ES-I3 (cell line): ENCODE data around the gene GTF2F2.

Experiments
- H3K36me3 ChIP-seq: 2 replicates; pipeline ENCODE4 v1.6.1; 2013; ENCODE audit warnings: mild to moderate bottlenecking, low read length, control low read depth, moderate library complexity; ENCODE audit not compliant: insufficient read depth
- H3K4me1 ChIP-seq: 2 replicates; pipeline ENCODE4 v1.6.1; 2013; ENCODE audit warnings: mild to moderate bottlenecking, control low read depth, low read length; ENCODE audit not compliant: insufficient read depth
- H3K9ac ChIP-seq: 2 replicates; pipeline ENCODE4 v1.6.1; 2013; ENCODE audit warnings: low read depth, mild to moderate bottlenecking, low read length, moderate library complexity
- H3K9me3 ChIP-seq: 2 replicates; pipeline ENCODE4 v1.6.1; 2013; ENCODE audit warnings: mild to moderate bottlenecking, low read length, moderate library complexity; ENCODE audit not compliant: control insufficient read depth, insufficient read depth

Gene GTF2F2

DNA sequence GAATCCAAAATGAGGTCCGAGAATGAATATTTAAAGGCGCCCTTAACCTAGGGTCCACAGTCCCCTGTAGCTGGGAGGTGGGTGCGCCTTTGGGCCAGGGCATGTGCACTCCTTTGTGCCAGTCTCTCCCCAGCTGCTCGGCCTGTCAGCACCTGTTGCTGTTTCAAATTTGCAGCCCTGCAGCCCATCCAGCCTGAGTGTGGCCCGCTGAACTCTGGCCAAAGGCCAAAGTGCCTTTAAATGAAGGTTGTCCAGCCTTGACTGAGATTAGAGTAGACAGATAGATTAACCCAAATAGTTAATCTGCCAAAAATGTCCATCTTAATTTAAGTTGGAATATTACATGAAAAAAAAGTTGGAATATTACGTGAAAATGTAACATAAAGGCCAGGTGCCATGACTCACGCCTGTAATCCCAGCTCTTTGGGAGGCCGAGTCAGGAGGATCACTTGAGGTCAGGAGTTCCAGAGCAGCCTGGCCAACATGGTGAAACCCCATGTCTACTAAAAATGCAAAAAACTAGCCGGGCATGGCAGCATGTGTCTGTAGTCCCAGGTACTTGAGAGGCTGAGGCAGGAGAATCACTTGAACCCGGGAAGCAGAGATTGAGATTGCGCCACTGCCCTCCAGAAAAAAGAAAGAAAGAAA is 195.3 kb downstream of the GTF2F2 start:
- no peaks in the 10 kb centered on the region for H3K9me3 ChIP-seq
- no peaks in the 10 kb centered on the region for H3K36me3 ChIP-seq
- H3K4me1 ChIP-seq = peaks cover 2% of the 10 kb centered on the region
- H3K9ac ChIP-seq = no peak overlapping the region

DNA sequence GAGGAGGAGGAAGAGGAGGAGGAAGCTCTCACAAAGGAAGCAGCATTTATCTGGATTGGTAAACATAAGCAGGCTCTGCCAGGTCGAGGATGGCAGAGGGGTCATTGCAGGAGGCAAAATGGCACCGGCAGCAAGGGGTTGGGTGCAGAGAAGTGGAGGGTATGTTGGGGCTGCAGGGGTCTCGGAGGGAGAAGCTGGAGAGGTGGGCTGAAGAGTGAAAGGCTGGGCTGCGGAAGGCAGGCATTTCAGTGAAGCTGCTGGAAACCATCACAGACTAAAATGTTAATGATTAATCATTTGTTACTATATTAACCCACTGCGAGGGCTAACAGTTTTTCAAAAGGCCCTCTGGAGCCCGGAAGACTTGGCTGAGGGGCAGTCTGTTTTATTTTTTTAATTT is 196.0 kb downstream of the GTF2F2 start:
- no peaks in the 10 kb centered on the region for H3K36me3 ChIP-seq
- no peaks in the 10 kb centered on the region for H3K4me1 ChIP-seq
- H3K9ac ChIP-seq = no peak overlapping the region
- no peaks in the 10 kb centered on the region for H3K9me3 ChIP-seq

DNA sequence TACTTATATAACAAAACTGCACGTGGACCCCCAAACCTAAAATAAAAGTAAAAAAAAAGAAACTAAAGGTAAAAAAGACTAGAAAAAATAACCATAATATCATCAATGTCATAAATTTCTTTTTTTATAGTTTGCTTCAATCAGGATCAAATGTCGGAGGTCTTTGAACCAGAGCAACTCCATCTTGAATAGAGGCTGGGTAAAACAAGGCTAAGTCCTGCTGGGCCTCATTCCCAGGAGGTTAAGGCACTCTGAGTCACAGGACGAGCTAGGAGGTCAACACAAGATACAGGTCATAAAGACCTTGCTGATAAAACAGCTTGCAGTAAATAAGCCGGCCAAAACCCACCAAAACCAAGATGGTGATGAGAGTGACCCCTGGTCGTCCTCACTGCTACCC is 196.7 kb downstream of the GTF2F2 start:
- H3K4me1 ChIP-seq = no peaks in the 10 kb centered on the region
- H3K36me3 ChIP-seq = no peaks in the 10 kb centered on the region
- H3K9ac ChIP-seq = no peak overlapping the region
- no peaks in the 10 kb centered on the region for H3K9me3 ChIP-seq

DNA sequence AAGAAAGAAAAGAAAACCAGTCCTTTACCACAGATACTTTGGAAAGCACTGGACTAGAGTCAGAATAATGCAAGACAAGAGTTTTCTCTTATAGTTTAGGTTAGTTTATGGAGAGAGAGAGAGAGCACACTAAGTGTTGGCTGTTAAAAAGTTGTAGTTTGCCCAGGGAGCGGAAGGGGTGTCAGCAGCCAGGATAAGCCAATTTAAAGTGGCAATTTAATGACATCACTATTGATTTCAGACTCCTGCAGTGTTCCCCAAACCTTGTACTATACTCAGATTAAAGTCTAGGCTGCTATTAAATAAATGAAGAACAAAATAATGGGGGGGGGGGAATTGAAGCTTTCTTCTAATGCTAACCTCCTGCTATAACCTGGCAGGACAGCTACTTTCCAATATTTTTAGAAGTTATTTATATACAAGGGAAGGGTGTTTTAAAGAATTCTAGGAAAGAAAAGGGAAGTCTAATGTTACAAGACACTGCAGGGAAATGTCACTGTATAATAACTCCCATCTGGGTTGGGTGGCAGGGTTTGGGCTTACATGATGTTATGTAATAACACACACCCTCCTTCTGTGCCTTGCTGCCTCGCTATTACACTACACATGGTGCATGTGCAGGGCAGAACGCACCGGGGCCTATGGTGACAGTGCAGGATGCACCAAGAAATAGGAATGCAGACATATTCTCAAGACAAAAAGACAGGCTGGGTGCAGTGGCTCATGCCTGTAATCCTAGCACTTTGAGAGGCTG is 200.7 kb downstream of the GTF2F2 start:
- H3K36me3 ChIP-seq = no peaks in the 10 kb centered on the region
- no peaks in the 10 kb centered on the region for H3K9me3 ChIP-seq
- no peak overlapping the region for H3K9ac ChIP-seq
- no peaks in the 10 kb centered on the region for H3K4me1 ChIP-seq

DNA sequence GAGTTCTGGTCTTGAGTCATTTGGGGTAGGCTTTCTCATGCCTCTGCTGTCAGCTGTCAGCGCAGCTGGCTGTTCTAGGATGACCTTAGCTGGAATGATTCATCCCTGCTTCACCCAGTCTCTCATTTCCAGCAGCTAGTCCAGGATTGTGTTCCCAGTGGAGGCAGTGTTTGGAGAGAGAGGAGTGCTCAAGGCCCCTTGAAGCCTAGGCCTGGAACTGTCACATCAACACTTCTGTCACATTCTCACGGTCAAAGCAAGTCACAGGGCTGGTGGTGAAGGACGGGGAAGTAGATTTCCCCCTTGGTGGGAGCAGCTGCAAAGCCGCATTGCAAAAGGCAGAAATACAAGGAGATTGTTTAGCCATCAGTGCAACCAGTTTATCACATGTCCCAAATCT is 205.5 kb downstream of the GTF2F2 start:
- Histone ChIP-seq H3K9ac (no peak overlapping the region), H3K4me1 (peaks cover 3% of the 10 kb centered on the region), H3K9me3 (no peaks in the 10 kb centered on the region), H3K36me3 (no peaks in the 10 kb centered on the region)

DNA sequence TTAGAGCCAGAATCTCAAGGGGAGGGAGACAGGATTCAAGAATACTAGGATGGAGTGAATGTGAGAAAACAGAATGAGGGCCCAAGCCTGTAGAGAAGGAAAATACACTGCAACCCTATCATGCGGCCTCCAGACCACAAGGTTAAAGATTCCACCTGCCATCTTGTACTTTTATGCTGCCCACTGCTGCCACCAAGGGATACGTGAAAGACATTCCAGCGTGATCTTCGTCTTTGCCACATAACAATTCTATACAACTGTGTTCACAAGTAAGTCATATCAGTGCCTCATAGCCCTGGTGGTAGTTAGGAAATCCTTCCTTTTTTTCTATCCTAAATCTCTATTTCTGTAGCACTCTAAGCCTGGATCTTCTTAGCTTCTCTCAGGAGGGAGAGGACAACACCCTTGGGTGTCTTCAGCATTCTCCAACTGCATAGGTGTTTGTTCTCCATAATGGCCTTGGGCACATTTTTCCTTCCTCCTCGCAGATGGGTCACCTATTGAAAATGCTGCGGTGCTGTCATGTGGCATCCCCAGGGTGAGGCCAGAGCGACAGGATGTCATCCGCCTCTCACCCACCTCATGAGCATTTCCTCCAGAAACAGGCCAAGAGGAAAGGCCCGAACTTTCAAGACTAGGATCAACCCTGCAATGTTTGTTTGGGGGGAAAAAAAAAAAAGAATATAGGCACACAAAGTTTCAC is 207.1 kb downstream of the GTF2F2 start:
- Histone ChIP-seq H3K4me1 (peaks cover 7% of the 10 kb centered on the region), H3K9me3 (no peaks in the 10 kb centered on the region), H3K9ac (no peak overlapping the region), H3K36me3 (no peaks in the 10 kb centered on the region)

DNA sequence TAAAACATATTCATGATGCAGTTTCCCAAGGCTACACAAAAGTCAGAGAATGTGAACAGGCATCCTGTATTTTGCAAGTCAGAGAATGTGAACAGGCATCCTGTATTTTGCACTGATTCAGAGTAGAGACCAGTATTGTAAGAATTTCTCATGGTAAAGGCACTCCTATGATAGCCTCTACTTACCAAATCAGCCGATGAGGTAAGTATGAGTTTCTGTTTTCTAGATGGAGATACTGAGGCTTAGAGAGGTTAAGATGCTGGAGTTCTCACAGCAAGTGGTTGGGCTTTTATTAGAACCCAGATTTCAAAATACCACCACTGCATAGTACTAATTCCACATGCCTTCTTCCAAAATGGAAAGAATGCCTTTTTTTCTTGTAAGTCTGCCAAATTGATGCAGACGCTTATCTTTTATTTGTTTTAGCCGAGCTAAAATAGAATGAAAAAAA is 208.4 kb downstream of the GTF2F2 start:
- peaks cover 19% of the 10 kb centered on the region for H3K4me1 ChIP-seq
- H3K9me3 ChIP-seq = no peaks in the 10 kb centered on the region
- H3K36me3 ChIP-seq = no peaks in the 10 kb centered on the region
- H3K9ac ChIP-seq = no peak overlapping the region

DNA sequence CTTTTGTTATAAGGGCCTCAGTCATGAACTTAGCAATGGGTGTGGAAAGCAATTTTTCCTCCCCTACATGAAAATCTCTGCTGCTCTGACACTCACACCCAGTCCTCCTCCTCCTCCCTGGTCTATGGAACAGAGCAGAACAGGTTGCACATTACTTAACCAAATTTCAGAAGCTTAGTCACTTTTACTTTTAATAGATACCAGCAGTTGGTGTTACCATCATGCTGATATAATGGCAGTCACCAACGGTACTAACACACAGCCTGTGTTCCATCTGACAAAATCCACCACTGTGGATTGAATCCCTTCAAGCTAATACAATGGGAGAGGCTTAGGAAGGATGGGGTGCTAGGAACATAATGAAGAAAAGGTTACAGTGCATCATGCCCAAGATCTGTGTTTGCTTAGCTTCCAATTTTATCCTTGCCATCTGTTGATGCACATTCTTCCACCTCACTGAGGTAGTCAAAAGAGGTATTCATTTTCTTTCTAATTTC is 210.9 kb downstream of the GTF2F2 start:
- peaks cover 5% of the 10 kb centered on the region for H3K36me3 ChIP-seq
- peaks cover 19% of the 10 kb centered on the region for H3K4me1 ChIP-seq
- H3K9ac ChIP-seq = no peak overlapping the region
- no peaks in the 10 kb centered on the region for H3K9me3 ChIP-seq

DNA sequence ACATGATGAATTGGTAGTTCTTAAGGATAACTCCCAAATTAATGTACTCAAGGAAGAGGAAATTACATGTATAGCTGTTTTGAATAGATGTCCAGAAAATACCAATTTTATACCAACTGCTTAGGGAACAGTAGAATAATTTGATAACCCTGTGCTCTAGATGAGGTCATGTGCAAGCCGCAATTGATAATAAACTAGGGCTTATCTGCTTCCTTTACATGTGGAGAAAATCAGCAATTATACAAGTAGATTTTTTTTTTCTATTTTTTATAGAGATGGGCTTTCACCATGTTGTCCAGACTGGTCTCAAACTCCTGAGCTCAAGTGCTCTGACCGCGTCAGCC is 211.4 kb downstream of the GTF2F2 start:
- H3K9ac ChIP-seq = no peak overlapping the region
- H3K9me3 ChIP-seq = no peaks in the 10 kb centered on the region
- peaks cover 10% of the 10 kb centered on the region for H3K36me3 ChIP-seq
- peaks cover 19% of the 10 kb centered on the region for H3K4me1 ChIP-seq

DNA sequence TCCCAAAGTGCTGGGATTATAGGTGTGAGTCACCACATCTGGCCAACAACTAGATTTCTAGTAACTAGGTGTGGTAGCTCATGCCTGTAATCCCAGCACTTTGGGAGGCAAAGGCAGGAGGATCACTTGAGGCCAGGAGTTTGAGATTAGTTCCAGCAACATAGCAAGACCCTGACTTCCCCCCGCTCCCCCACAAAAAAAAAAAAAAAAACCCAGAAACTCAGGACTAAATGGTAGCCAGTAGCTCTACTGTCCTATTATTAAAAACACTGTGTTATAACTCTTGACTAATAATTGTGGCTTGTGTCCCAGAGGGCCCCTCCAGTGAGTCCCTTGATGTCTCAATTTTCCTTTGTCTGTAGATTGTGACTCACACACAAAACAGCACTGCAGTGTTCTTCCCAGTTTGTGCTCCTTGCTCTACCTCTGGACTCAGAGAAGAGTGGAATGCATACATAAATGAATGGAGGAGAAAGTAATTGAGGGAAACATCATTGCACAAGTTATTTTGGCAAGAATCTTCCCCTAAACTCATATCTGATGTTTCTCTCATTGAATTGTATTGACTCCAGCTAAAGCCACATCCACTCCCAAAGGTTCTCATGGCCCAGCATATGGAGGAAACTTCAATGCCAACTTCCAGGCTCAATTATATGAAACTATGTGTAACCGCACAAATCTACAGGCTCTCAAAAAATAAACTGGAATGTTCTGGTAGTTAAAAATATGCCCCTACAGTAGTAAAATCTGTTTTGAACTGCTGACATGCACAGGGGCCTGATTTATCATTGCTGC is 211.9 kb downstream of the GTF2F2 start:
- H3K9me3 ChIP-seq = no peaks in the 10 kb centered on the region
- peaks cover 19% of the 10 kb centered on the region for H3K4me1 ChIP-seq
- H3K36me3 ChIP-seq = peaks cover 10% of the 10 kb centered on the region
- no peak overlapping the region for H3K9ac ChIP-seq

DNA sequence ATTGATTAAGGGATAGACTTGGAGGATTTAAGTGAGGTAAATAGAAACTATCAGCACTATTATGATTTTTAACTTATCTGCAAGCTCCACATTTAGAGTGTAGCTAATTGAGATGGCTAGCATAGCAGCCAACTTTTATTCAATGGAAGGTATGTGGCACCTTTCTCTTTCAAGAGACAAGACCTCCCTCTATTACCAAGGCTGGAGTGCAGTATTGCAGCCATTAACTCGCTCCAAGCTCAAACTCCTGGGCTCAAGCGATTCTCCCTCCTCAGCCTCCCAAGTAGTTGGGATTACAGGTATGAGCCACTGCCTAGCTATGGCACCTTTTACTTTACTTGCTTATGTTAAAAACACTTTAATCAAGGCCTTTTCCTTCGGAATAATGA is 212.5 kb downstream of the GTF2F2 start:
- Histone ChIP-seq H3K9ac (no peak overlapping the region), H3K4me1 (peaks cover 19% of the 10 kb centered on the region), H3K9me3 (no peaks in the 10 kb centered on the region), H3K36me3 (peaks cover 15% of the 10 kb centered on the region)

DNA sequence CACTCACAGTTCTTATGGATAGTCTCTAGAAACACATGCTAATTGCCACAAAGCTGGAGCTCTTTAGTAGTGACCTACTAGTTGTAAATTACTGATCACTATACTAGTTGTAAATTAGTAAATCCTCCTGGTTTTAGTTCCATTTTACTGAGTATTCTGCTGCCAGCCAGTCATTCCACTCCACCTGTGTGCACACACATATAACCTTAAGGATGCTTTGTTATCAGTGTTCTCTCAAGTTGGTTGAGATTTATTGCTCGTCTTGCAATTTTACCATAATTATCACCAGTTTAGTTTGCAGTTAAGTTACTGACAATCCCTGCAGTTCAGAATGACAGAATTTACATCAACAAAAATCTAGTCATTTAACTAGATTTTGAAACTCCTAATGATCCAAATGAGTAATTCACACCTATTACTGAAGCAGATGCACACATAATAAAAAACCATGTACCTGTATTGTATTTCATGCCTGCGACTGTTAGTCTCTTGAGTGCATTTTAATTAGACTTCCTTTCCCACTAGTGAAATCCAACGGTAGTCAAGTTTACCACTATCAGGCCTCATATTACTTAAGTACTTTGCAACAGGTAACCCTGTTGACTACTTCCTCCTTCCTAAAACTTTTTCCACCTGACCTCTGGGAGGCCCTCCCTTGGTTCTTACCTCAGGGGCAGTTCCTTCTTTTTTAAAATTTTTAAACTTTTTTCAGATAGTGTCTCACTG is 213.1 kb downstream of the GTF2F2 start:
- H3K9ac ChIP-seq = no peak overlapping the region
- H3K36me3 ChIP-seq = peaks cover 21% of the 10 kb centered on the region
- H3K4me1 ChIP-seq = peaks cover 19% of the 10 kb centered on the region
- H3K9me3 ChIP-seq = no peaks in the 10 kb centered on the region
